IMR-90 (cell line): ENCODE data around the gene CCZ1B. TPM values are rescaled to one million over a fixed set of nuclear protein-coding genes. Genes with fewer than 3 reads are reported as not detected.
"Not testable (repeated sequence)": the region's sequence is repeated elsewhere in the genome, so short reads cannot be mapped to it uniquely, and the experiment has no call there.

Source experiments
- ATAC-seq: fragments of 200-7000 bp; cut with Tn5 transposase; 2 replicates; pipeline ENCODE4 v1.9.1; 2020; ENCODE audit warnings: low read depth, mild to moderate bottlenecking, moderate library complexity
- BruUV-seq: library from RNA; stranded (reverse); fragments of 400-500 nt; replicated peaks from 2 replicates; lab custom pipeline; 2021; lab: Mats Ljungman, UMichigan
- CTCF ChIA-PET: fragments of 300-600 bp; formaldehyde crosslinking; extraction: SDS; loops from one replicate; lab custom pipeline; 2021; ENCODE audit warnings: antibody characterized with exemption; lab: Yijun Ruan, JAX
- POLR2A ChIA-PET: fragments of 300-600 bp; sonication (Branson Sonifier 250); formaldehyde crosslinking; loops from one replicate; lab custom pipeline; 2022; ENCODE audit warnings: antibody characterized with exemption; ENCODE audit not compliant: unreplicated experiment; lab: Charles Lee
- DNase-seq: peaks from one replicate; pipeline ENCODE4 v3.0.0; 2013
- H2AFZ ChIP-seq: replicated peaks from 2 replicates; pipeline ENCODE3; 2013; ENCODE audit warnings: low read length, mild to moderate bottlenecking; ENCODE audit not compliant: poor library complexity
- H2AK5ac ChIP-seq: 2 replicates; pipeline ENCODE4 v1.6.1; 2013; ENCODE audit warnings: low read depth, low read length, inconsistent platforms
- H2AK9ac ChIP-seq: replicated peaks from 2 replicates; pipeline ENCODE3; 2013; ENCODE audit warnings: mild to moderate bottlenecking, low read depth, low read length, moderate library complexity; ENCODE audit not compliant: poor library complexity
- H2BK120ac ChIP-seq: 2 replicates; pipeline ENCODE4 v1.6.1; 2013; ENCODE audit warnings: low read depth, low read length, inconsistent platforms
- H2BK15ac ChIP-seq: 3 replicates; pipeline ENCODE4 v1.6.1; 2013; ENCODE audit warnings: low read depth, low read length, inconsistent platforms
- H2BK20ac ChIP-seq: 2 replicates; pipeline ENCODE4 v1.6.1; 2013; ENCODE audit warnings: low read depth, mild to moderate bottlenecking, inconsistent platforms, low read length, moderate library complexity
- H2BK5ac ChIP-seq: 2 replicates; pipeline ENCODE4 v1.6.1; 2013; ENCODE audit warnings: mild to moderate bottlenecking, low read depth, low read length, inconsistent platforms; ENCODE audit not compliant: poor library complexity, severe bottlenecking
- H3K14ac ChIP-seq: replicated peaks from 2 replicates; pipeline ENCODE4 v1.6.1; 2013; ENCODE audit warnings: low read depth, low read length, inconsistent platforms
- H3K18ac ChIP-seq: 2 replicates; pipeline ENCODE4 v1.6.1; 2013; ENCODE audit warnings: low read depth, low read length, control low read depth
- H3K23ac ChIP-seq: 2 replicates; pipeline ENCODE4 v1.6.1; 2013; ENCODE audit warnings: low read depth, low read length, inconsistent platforms
- H3K27ac ChIP-seq: 2 replicates; pipeline ENCODE4 v1.5.1; 2013; ENCODE audit warnings: mild to moderate bottlenecking, control low read depth, low read length; ENCODE audit not compliant: insufficient read depth
- H3K27me3 ChIP-seq: 2 replicates; pipeline ENCODE4 v1.6.1; 2013; ENCODE audit warnings: low read length; ENCODE audit not compliant: control insufficient read depth, insufficient read depth
- H3K36me3 ChIP-seq: 2 replicates; pipeline ENCODE4 v1.6.1; 2013; ENCODE audit warnings: low read length, mixed read lengths; ENCODE audit not compliant: control insufficient read depth, insufficient read depth
- H3K4ac ChIP-seq: 2 replicates; pipeline ENCODE4 v1.6.1; 2013; ENCODE audit warnings: low read depth, low read length, inconsistent platforms
- H3K4me1 ChIP-seq: 2 replicates; pipeline ENCODE4 v1.6.1; 2013; ENCODE audit warnings: low read length, mixed read lengths; ENCODE audit not compliant: control insufficient read depth, insufficient read depth
- H3K4me2 ChIP-seq: 2 replicates; pipeline ENCODE4 v1.6.1; 2013; ENCODE audit warnings: low read depth, mild to moderate bottlenecking, control low read depth, low read length, moderate library complexity
- H3K4me3 ChIP-seq: 2 replicates; pipeline ENCODE4 v1.5.1; 2013; ENCODE audit warnings: low read depth, mild to moderate bottlenecking, control low read depth, low read length, moderate library complexity; ENCODE audit not compliant: insufficient read depth
- H3K56ac ChIP-seq: 2 replicates; pipeline ENCODE4 v1.6.1; 2013; ENCODE audit warnings: low read length, inconsistent platforms; ENCODE audit not compliant: insufficient read depth; ENCODE audit errors: extremely low read depth
- H3K79me1 ChIP-seq, 2 experiments: 2 replicates each; pipeline ENCODE4 v1.6.1; 2013; ENCODE audit warnings: low read length in 2 of 2, inconsistent platforms in 1 of 2, low read depth in 1 of 2
- H3K9ac ChIP-seq: 2 replicates; pipeline ENCODE4 v1.6.1; 2013; ENCODE audit warnings: low read depth, low read length, control low read depth
- H3K9me1 ChIP-seq: 2 replicates; pipeline ENCODE4 v1.6.1; 2013; ENCODE audit warnings: low read length, inconsistent platforms; ENCODE audit not compliant: insufficient read depth
- H3K9me3 ChIP-seq: 2 replicates; pipeline ENCODE4 v1.6.1; 2013; ENCODE audit warnings: low read length; ENCODE audit not compliant: control insufficient read depth, insufficient read depth
- H4K20me1 ChIP-seq: 2 replicates; pipeline ENCODE4 v1.6.1; 2013; ENCODE audit warnings: low read length, inconsistent platforms; ENCODE audit not compliant: insufficient read depth
- H4K5ac ChIP-seq: 2 replicates; pipeline ENCODE4 v1.6.1; 2013; ENCODE audit warnings: mild to moderate bottlenecking, low read depth, low read length, control low read depth
- H4K8ac ChIP-seq, 2 experiments: 2 replicates each; pipeline ENCODE4 v1.6.1; 2013; ENCODE audit warnings: low read depth in 2 of 2, low read length in 2 of 2, control low read depth in 1 of 2, inconsistent platforms in 1 of 2
- H4K91ac ChIP-seq: 2 replicates; pipeline ENCODE4 v1.6.1; 2013; ENCODE audit warnings: low read depth, low read length, inconsistent platforms; ENCODE audit not compliant: insufficient read depth
- WGBS, 2 experiments: methylation state at CpG; one replicate each; pipeline versions ENCODE4 v1.1.5 to v1.1.7; 2013; ENCODE audit warnings: missing lambda C conversion rate in 2 of 2; ENCODE audit not compliant: insufficient read length in 1 of 2; ENCODE audit errors: extremely low coverage in 2 of 2; 5-methylcytosine and 5-hydroxymethylcytosine counted together
- dilution Hi-C: fragments of 300-500 bp; cut with HindIII; formaldehyde crosslinking; loops from one replicate; pipeline ENCODE4 v1.14.3; 2018; ENCODE audit warnings: low sequenced_read_pairs; ENCODE audit not compliant: unreplicated experiment
- in situ Hi-C: fragments of 300-500 bp; cut with MboI; formaldehyde crosslinking; loops from 3 replicates; pipeline ENCODE4 v1.14.3; 2019; ENCODE audit warnings: low sequenced_read_pairs, inconsistent platforms, mixed read lengths
- intact Hi-C: fragments of 100-400 bp; cut with micrococcal nuclease; formaldehyde crosslinking; loops from 2 replicates; pipeline ENCODE4 v1.10.0; 2022
- polyA plus RNA-seq, 3 experiments: library from polyadenylated mRNA; depleted of rRNA; stranded (reverse); fragments of >200 nt; gene quantifications; 2 replicates each; pipeline ENCODE4 v1.2.3, GENCODE V29; 2012; ENCODE audit warnings: low replicate concordance in 1 of 3
- total RNA-seq: library from RNA; depleted of rRNA; stranded (reverse); fragments of >200 nt; gene quantifications from 2 replicates; pipeline ENCODE4 v1.2.3, GENCODE V29; 2012

Gene CCZ1B
- total and polyA plus RNA-seq, 2 of the 4 experiments (the other 2 are of a cell fraction): 25.5 to 41.0 TPM

GRCh38 chr7:6843092-6843491 is 17.0 kb upstream of the CCZ1B start:
- H3K4me1 ChIP-seq, H2BK5ac ChIP-seq, BruUV-seq, H3K56ac ChIP-seq, H3K9me3 ChIP-seq, H2AK5ac ChIP-seq, H4K8ac ChIP-seq, H3K4me3 ChIP-seq, H2BK120ac ChIP-seq, H3K23ac ChIP-seq, H4K91ac ChIP-seq, H3K4me2 ChIP-seq, dilution Hi-C loops, H4K5ac ChIP-seq, H3K27me3 ChIP-seq, DNase-seq, H3K4ac ChIP-seq, H3K79me1 ChIP-seq, H3K36me3 ChIP-seq, H3K9ac ChIP-seq, H3K14ac ChIP-seq, CTCF ChIA-PET, POLR2A ChIA-PET, H4K20me1 ChIP-seq, H2BK20ac ChIP-seq, H2AK9ac ChIP-seq, H3K9me1 ChIP-seq, H2AFZ ChIP-seq, H2BK15ac ChIP-seq, H3K27ac ChIP-seq, in situ Hi-C loops, intact Hi-C loops, ATAC-seq, H3K18ac ChIP-seq: not testable (repeated sequence)
- 17% methylated on average over 1 of the region's 5 CpGs; no CpG with 5 or more reads in 1 of the 2 experiments for WGBS, 2 experiments

DNA sequence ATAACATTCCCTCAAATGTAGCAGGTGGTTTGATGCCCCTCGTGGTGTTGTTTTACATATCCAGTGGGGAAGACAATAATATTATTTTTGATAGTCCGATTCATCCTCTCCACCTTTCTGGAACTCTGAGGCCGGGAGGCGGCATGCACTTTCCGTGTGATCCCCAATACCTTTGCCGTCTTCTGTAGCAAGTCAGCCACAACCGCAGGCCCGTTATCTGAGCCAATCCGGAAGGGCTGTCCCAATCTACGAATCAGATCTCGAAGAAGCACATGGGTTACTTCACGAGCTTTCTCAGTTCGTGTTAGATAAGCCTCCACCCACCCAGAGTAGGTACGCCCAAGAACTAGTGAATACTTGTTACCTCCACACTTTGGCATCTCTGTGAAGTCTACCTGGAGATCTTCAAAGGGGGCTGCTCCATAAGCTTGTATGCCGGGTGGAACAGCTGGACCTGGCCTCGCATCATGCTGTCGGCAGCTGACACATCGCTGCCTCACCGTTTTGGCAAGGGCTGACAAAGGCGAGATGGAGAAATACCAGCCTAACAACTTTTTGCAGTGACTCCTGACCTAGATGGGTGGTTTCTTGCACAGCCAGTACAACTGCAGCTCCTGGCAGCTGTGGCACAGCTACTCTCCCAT is 16.3 kb upstream of the CCZ1B start:
- H3K9me1 ChIP-seq, H2AFZ ChIP-seq, H2BK120ac ChIP-seq, intact Hi-C loops, H2BK20ac ChIP-seq, CTCF ChIA-PET, H2AK5ac ChIP-seq, H4K91ac ChIP-seq, H3K4me3 ChIP-seq, H4K5ac ChIP-seq, H3K4me1 ChIP-seq, H3K14ac ChIP-seq, H2BK15ac ChIP-seq, H4K8ac ChIP-seq, H2AK9ac ChIP-seq, BruUV-seq, dilution Hi-C loops, H2BK5ac ChIP-seq, H3K9ac ChIP-seq, H4K20me1 ChIP-seq, POLR2A ChIA-PET, H3K9me3 ChIP-seq, DNase-seq, H3K23ac ChIP-seq, H3K4ac ChIP-seq, H3K79me1 ChIP-seq, H3K56ac ChIP-seq, H3K4me2 ChIP-seq, H3K27me3 ChIP-seq, H3K18ac ChIP-seq, H3K36me3 ChIP-seq, ATAC-seq, H3K27ac ChIP-seq, in situ Hi-C loops: not testable (repeated sequence)
- 41% methylated on average over 7 of the region's 20 CpGs; no CpG with 5 or more reads in 1 of the 2 experiments for WGBS, 2 experiments
